ENCODE data around the gene MAGEC2.

MAGEC2 gene

GRCh38 chrX:142204522-142205433, at the start of gene MAGEC2:
TSS of gene MAGEC2 (minus strand) at chrX:142205290. CDS start at chrX:142203987, 1,303 bp downstream.
- DNase-seq (ENCODE audit: low read depth in 2 of 2): no peak

GRCh38 chrX:142251680-142252079, 46.6 kb upstream of the MAGEC2 start:
- no peak for DNase-seq (ENCODE audit: low read depth in 2 of 2)

- no peak for DNase-seq (ENCODE audit: low read depth in 2 of 2)
These were observed 46.1 kb upstream of the MAGEC2 start for GRCh38 chrX:142251202-142251601.

- DNase-seq (ENCODE audit: low read depth in 2 of 2): no peak
These were observed 45.4 kb upstream of the MAGEC2 start for GRCh38 chrX:142250502-142250901.

GRCh38 chrX:142249721-142250120, 44.6 kb upstream of the MAGEC2 start:
- no peak for DNase-seq (ENCODE audit: low read depth in 2 of 2)

- DNase-seq (ENCODE audit: low read depth in 2 of 2): no peak
These were observed 39.5 kb upstream of the MAGEC2 start for GRCh38 chrX:142244568-142244967.

GRCh38 chrX:142238536-142238935, 33.4 kb upstream of the MAGEC2 start:
- no peak for DNase-seq (ENCODE audit: low read depth in 2 of 2)

GRCh38 chrX:142233400-142233799, 28.3 kb upstream of the MAGEC2 start:
- DNase-seq (ENCODE audit: low read depth in 2 of 2): no peak

- DNase-seq (ENCODE audit: low read depth in 2 of 2): no peak
These were observed 9.0 kb upstream of the MAGEC2 start for GRCh38 chrX:142214081-142214480.

GRCh38 chrX:142201113-142201512, 4.0 kb downstream of the MAGEC2 start:
- no peak for DNase-seq (ENCODE audit: low read depth in 2 of 2)

- no peak for DNase-seq (ENCODE audit: low read depth in 2 of 2)
These were observed 19.0 kb downstream of the MAGEC2 start for GRCh38 chrX:142186103-142186502.

- no peak for DNase-seq (ENCODE audit: low read depth in 2 of 2)
These were observed 20.1 kb downstream of the MAGEC2 start for GRCh38 chrX:142184756-142185602.

GRCh38 chrX:142156567-142156966, 48.5 kb downstream of the MAGEC2 start:
- no peak for DNase-seq (ENCODE audit: low read depth in 2 of 2)

Measured in stimulated activated CD4-positive, alpha-beta T cell treated with anti-CD3 and anti-CD28 coated beads, Interleukin-15, amount 100 ng/mL, for 48 hours (primary cell).